Keratinocyte (primary cell): Measurements from ENCODE around the gene STARD3.

Source experiments
- EZH2 ChIP-seq: IDR thresholded peaks from one replicate; pipeline ENCODE4 v1.6.1; 2012; ENCODE audit warnings: inconsistent platforms, mild to moderate bottlenecking, low read length, moderate library complexity
- TF ChIP-seq, protein P1 (sequence below), 3 experiments: IDR thresholded peaks in 1 of 3; conservative IDR thresholded peaks in 1 of 3; optimal IDR thresholded peaks in 1 of 3; 2 replicates in 2 of 3; 3 replicates in 1 of 3; pipeline versions ENCODE3 to v1.5.1; 2011; ENCODE audit warnings: low read length in 3 of 3, mild to moderate bottlenecking in 3 of 3, moderate library complexity in 2 of 3, control low read depth in 1 of 3, inconsistent platforms in 1 of 3; ENCODE audit not compliant: insufficient read depth in 2 of 3; ENCODE audit errors: extremely low read depth in 1 of 3

DNA sequence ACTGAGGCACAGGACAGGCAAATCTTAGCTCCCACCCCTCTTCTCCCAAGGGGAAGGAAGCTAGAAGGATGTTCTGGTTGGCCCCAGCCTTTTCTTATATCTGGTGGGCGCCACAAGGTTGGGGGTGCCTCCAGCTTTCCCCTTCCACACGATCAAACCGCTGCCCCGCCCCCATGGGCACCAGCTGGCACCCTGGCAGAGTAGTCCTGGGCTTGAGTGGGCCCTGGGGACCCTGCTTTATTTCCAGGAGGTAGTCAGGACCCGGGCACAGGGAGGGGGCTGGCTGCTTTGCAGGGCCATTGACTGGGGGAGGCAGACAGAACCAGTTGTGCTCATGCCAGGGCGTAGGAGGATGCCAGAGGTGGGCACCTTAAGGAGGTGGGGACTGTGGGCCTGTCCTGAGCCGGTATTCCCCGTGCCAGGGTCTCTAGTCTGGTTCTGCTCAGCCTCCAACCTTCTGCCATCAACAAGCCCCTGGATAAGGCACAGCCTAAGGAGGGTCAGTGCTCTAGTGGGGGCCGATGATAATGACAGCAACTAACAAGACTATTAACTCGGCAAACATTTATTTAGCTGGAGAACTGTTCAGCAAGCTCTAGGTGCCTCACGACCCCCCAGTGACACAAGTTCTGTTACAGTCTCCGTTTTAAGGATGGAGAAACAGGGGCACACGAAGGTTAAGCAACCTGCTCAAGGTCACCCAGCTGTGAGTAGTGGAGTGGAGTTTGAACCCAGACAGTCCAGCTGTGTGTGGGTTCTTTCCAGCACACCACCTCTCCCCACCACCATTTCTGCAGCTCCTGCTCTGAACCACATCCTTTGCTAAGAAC lies 17.8 kb upstream of the STARD3 start:
- TF ChIP-seq, protein P1, sequence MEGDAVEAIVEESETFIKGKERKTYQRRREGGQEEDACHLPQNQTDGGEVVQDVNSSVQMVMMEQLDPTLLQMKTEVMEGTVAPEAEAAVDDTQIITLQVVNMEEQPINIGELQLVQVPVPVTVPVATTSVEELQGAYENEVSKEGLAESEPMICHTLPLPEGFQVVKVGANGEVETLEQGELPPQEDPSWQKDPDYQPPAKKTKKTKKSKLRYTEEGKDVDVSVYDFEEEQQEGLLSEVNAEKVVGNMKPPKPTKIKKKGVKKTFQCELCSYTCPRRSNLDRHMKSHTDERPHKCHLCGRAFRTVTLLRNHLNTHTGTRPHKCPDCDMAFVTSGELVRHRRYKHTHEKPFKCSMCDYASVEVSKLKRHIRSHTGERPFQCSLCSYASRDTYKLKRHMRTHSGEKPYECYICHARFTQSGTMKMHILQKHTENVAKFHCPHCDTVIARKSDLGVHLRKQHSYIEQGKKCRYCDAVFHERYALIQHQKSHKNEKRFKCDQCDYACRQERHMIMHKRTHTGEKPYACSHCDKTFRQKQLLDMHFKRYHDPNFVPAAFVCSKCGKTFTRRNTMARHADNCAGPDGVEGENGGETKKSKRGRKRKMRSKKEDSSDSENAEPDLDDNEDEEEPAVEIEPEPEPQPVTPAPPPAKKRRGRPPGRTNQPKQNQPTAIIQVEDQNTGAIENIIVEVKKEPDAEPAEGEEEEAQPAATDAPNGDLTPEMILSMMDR (optimal IDR thresholded peaks at IDR 0.05 in 1 of 3, IDR thresholded peaks at IDR 0.05 in 1 of 3, conservative IDR thresholded peaks at IDR 0.05 in 1 of 3; ENCODE audit: extremely low read depth in 1 of 3, insufficient read depth in 2 of 3, low read length in 3 of 3), result no peak
- no peak for TF ChIP-seq EZH2
